ENCODE measurements around the gene GP1BB. TPM values are rescaled to one million over a fixed set of nuclear protein-coding genes. Genes with fewer than 3 reads are reported as not detected.

The GP1BB gene
- total and polyA plus RNA-seq, 3 experiments from 2014 or later = not detected

GRCh38 chr22:19679522-19680101, 43.7 kb upstream of the GP1BB start:
- H3K4me1 Mint-ChIP-seq = no peaks in the 10 kb centered on the region
- peaks cover 8% of the 10 kb centered on the region for H3K27me3 ChIP-seq (ENCODE audit: insufficient read depth, low read length, poor library complexity, severe bottlenecking)
- no peak overlapping the region for H3K4me3 ChIP-seq (ENCODE audit: low read length)
- peaks cover 0 to 3% (median 0%) of the 10 kb centered on the region in 3 donors for H3K36me3 Mint-ChIP-seq
- no peak overlapping the region for H3K4me3 Mint-ChIP-seq
- no peaks in the 10 kb centered on the region for H3K9me3 Mint-ChIP-seq
- ChIA-PET POLR2A (no interaction called here), CTCF (interaction anchor here (0.8 to 2.1 kb wide), 4 partner anchors 10 to 73 kb away, joined by 3 to 9 read pairs (median 3); no protein-coding TSS in a partner anchor)
- no peak overlapping the region for H3K27ac Mint-ChIP-seq
- no peak overlapping the region for H3K27ac ChIP-seq (ENCODE audit: low read depth, low read length)
- peak; percentile 3 to 60 (median 27) for DNase-seq
- no peaks in the 10 kb centered on the region for H3K9me3 ChIP-seq (ENCODE audit: low read length)
- H3K36me3 ChIP-seq (ENCODE audit: insufficient read depth, low read length) = no peaks in the 10 kb centered on the region
- H3K4me1 ChIP-seq (ENCODE audit: insufficient read depth, low read length) = no peaks in the 10 kb centered on the region
- H3K27me3 Mint-ChIP-seq = peaks cover 9 to 43% of the 10 kb centered on the region in 2 donors

GRCh38 chr22:19680287-19680881, 43.0 kb upstream of the GP1BB start:
- H3K27me3 ChIP-seq (ENCODE audit: insufficient read depth, low read length, poor library complexity, severe bottlenecking) = peaks cover 8% of the 10 kb centered on the region
- Mint-ChIP-seq H3K4me3 (no peak overlapping the region), H3K27ac (no peak overlapping the region), H3K36me3 (peaks cover 0 to 3% (median 0%) of the 10 kb centered on the region in 3 donors), H3K4me1 (no peaks in the 10 kb centered on the region), H3K27me3 (peaks cover 10 to 36% of the 10 kb centered on the region in 2 donors), H3K9me3 (no peaks in the 10 kb centered on the region)
- no peak for DNase-seq
- no peaks in the 10 kb centered on the region for H3K4me1 ChIP-seq (ENCODE audit: insufficient read depth, low read length)
- ChIA-PET POLR2A (no interaction called here), CTCF (interaction anchor here (0.8 to 2.1 kb wide), 4 partner anchors 10 to 72 kb away, joined by 3 to 9 read pairs (median 3); no protein-coding TSS in a partner anchor)
- H3K9me3 ChIP-seq (ENCODE audit: low read length) = no peaks in the 10 kb centered on the region
- no peak overlapping the region for H3K27ac ChIP-seq (ENCODE audit: low read depth, low read length)
- H3K36me3 ChIP-seq (ENCODE audit: insufficient read depth, low read length) = no peaks in the 10 kb centered on the region
- H3K4me3 ChIP-seq (ENCODE audit: low read length) = no peak overlapping the region

- Mint-ChIP-seq H3K36me3 (peaks cover 0 to 3% (median 0%) of the 10 kb centered on the region in 3 donors), H3K9me3 (no peaks in the 10 kb centered on the region), H3K27ac (no peak overlapping the region), H3K4me1 (no peaks in the 10 kb centered on the region), H3K4me3 (no peak overlapping the region), H3K27me3 (peaks cover 12 to 31% of the 10 kb centered on the region in 2 donors)
- H3K4me3 ChIP-seq (ENCODE audit: low read length) = no peak overlapping the region
- H3K4me1 ChIP-seq (ENCODE audit: insufficient read depth, low read length) = no peaks in the 10 kb centered on the region
- no peaks in the 10 kb centered on the region for H3K36me3 ChIP-seq (ENCODE audit: insufficient read depth, low read length)
- H3K27ac ChIP-seq (ENCODE audit: low read depth, low read length) = no peak overlapping the region
- ChIA-PET POLR2A (no interaction called here), CTCF (interaction anchor here (2.1 kb wide), 1 partner anchor 9 kb away, joined by 9 read pairs; no protein-coding TSS in a partner anchor)
- H3K27me3 ChIP-seq (ENCODE audit: insufficient read depth, low read length, poor library complexity, severe bottlenecking) = peaks cover 8% of the 10 kb centered on the region
- no peak for DNase-seq
- H3K9me3 ChIP-seq (ENCODE audit: low read length) = no peaks in the 10 kb centered on the region
Observed at GRCh38 chr22:19680911-19681862, 42.2 kb upstream of the GP1BB start.

- peaks cover 8% of the 10 kb centered on the region for H3K27me3 ChIP-seq (ENCODE audit: insufficient read depth, low read length, poor library complexity, severe bottlenecking)
- H3K27ac ChIP-seq (ENCODE audit: low read depth, low read length) = no peak overlapping the region
- H3K9me3 ChIP-seq (ENCODE audit: low read length) = no peaks in the 10 kb centered on the region
- no peak for DNase-seq
- Mint-ChIP-seq H3K4me3 (no peak overlapping the region), H3K27me3 (peaks cover 13 to 31% of the 10 kb centered on the region in 2 donors), H3K4me1 (no peaks in the 10 kb centered on the region), H3K36me3 (peaks cover 0 to 3% (median 0%) of the 10 kb centered on the region in 3 donors), H3K27ac (no peak overlapping the region), H3K9me3 (no peaks in the 10 kb centered on the region)
- H3K4me3 ChIP-seq (ENCODE audit: low read length) = no peak overlapping the region
- H3K4me1 ChIP-seq (ENCODE audit: insufficient read depth, low read length) = no peaks in the 10 kb centered on the region
- ChIA-PET CTCF (no interaction called here), POLR2A (no interaction called here)
- H3K36me3 ChIP-seq (ENCODE audit: insufficient read depth, low read length) = no peaks in the 10 kb centered on the region
Observed at GRCh38 chr22:19681863-19682245, 41.5 kb upstream of the GP1BB start.

GRCh38 chr22:19686946-19687345, 36.4 kb upstream of the GP1BB start:
- H3K27ac Mint-ChIP-seq = no peak overlapping the region
- no peak overlapping the region for H3K4me3 ChIP-seq (ENCODE audit: low read length)
- POLR2A ChIA-PET = no interaction called here
- H3K9me3 ChIP-seq (ENCODE audit: low read length) = no peaks in the 10 kb centered on the region
- no peaks in the 10 kb centered on the region for H3K36me3 ChIP-seq (ENCODE audit: insufficient read depth, low read length)
- no peaks in the 10 kb centered on the region for H3K4me1 ChIP-seq (ENCODE audit: insufficient read depth, low read length)
- no peak for DNase-seq
- no peaks in the 10 kb centered on the region for H3K36me3 Mint-ChIP-seq
- H3K27me3 ChIP-seq (ENCODE audit: insufficient read depth, low read length, poor library complexity, severe bottlenecking) = peaks cover 4% of the 10 kb centered on the region
- CTCF ChIA-PET = no interaction called here
- no peaks in the 10 kb centered on the region for H3K9me3 Mint-ChIP-seq
- H3K4me1 Mint-ChIP-seq = no peaks in the 10 kb centered on the region
- H3K27ac ChIP-seq (ENCODE audit: low read depth, low read length) = no peak overlapping the region
- peaks cover 8 to 17% of the 10 kb centered on the region in 2 donors for H3K27me3 Mint-ChIP-seq
- no peak overlapping the region for H3K4me3 Mint-ChIP-seq

- H3K27me3 ChIP-seq (ENCODE audit: insufficient read depth, low read length, poor library complexity, severe bottlenecking) = peaks cover 4% of the 10 kb centered on the region
- DNase-seq = no peak
- Mint-ChIP-seq H3K9me3 (no peaks in the 10 kb centered on the region), H3K4me1 (no peaks in the 10 kb centered on the region), H3K27me3 (peaks cover 3 to 17% of the 10 kb centered on the region in 2 donors), H3K36me3 (no peaks in the 10 kb centered on the region), H3K27ac (no peak overlapping the region), H3K4me3 (no peak overlapping the region)
- ChIA-PET POLR2A (no interaction called here), CTCF (no interaction called here)
- H3K4me1 ChIP-seq (ENCODE audit: insufficient read depth, low read length) = no peaks in the 10 kb centered on the region
- H3K36me3 ChIP-seq (ENCODE audit: insufficient read depth, low read length) = no peaks in the 10 kb centered on the region
- H3K27ac ChIP-seq (ENCODE audit: low read depth, low read length) = no peak overlapping the region
- H3K9me3 ChIP-seq (ENCODE audit: low read length) = no peaks in the 10 kb centered on the region
- no peak overlapping the region for H3K4me3 ChIP-seq (ENCODE audit: low read length)
Observed at GRCh38 chr22:19687561-19688300, 35.6 kb upstream of the GP1BB start.

- no peak overlapping the region for H3K27ac ChIP-seq (ENCODE audit: low read depth, low read length)
- Mint-ChIP-seq H3K36me3 (no peaks in the 10 kb centered on the region), H3K27me3 (peaks cover 6 to 17% of the 10 kb centered on the region in 2 donors), H3K9me3 (no peaks in the 10 kb centered on the region), H3K27ac (no peak overlapping the region), H3K4me3 (no peak overlapping the region), H3K4me1 (no peaks in the 10 kb centered on the region)
- no peaks in the 10 kb centered on the region for H3K36me3 ChIP-seq (ENCODE audit: insufficient read depth, low read length)
- no peaks in the 10 kb centered on the region for H3K4me1 ChIP-seq (ENCODE audit: insufficient read depth, low read length)
- H3K27me3 ChIP-seq (ENCODE audit: insufficient read depth, low read length, poor library complexity, severe bottlenecking) = peaks cover 4% of the 10 kb centered on the region
- POLR2A ChIA-PET = no interaction called here
- H3K9me3 ChIP-seq (ENCODE audit: low read length) = no peaks in the 10 kb centered on the region
- no peak for DNase-seq
- CTCF ChIA-PET = interaction anchor here (0.8 to 2.0 kb wide), 2 partner anchors 8 to 22 kb away, joined by 3 to 9 read pairs; no protein-coding TSS in a partner anchor
- H3K4me3 ChIP-seq (ENCODE audit: low read length) = no peak overlapping the region
Observed at GRCh38 chr22:19688301-19689290, 34.7 kb upstream of the GP1BB start.
